Peyer's patch (tissue), 4 donors: ENCODE measurements around the gene HCFC1. TPM values are rescaled to one million over a fixed set of nuclear protein-coding genes. Genes with fewer than 3 reads are reported as not detected.

Experiments used
- DNase-seq, 3 donors: peaks; one replicate each; pipeline ENCODE4 v3.0.0-alpha.2; 2017 to 2019
- H3K27ac ChIP-seq, 4 donors: fragments of 200-600 bp; sonication (generic); one replicate each; pipeline ENCODE4 v1.5.1; 2016 to 2019
- H3K27me3 ChIP-seq, 2 donors: fragments of 200-600 bp; sonication (generic); one replicate each; pipeline ENCODE4 v1.5.1; 2019
- H3K36me3 ChIP-seq, 3 donors: fragments of 200-600 bp; sonication (generic); one replicate each; pipeline ENCODE4 v1.5.1; 2016 to 2019
- H3K4me1 ChIP-seq, 4 donors: fragments of 200-600 bp; sonication (generic); one replicate each; pipeline ENCODE4 v1.5.1; 2016 to 2019
- H3K4me3 ChIP-seq, 4 donors: fragments of 200-600 bp; sonication (generic); 1 replicate in 3 of 4; 2 replicates in 1 of 4; pipeline ENCODE4 v1.5.1; 2016 to 2019; ENCODE audit warnings: mild to moderate bottlenecking in 1 of 4
- H3K9me3 ChIP-seq, 4 donors: fragments of 200-600 bp; sonication (generic); one replicate each; pipeline ENCODE4 v1.5.1; 2016 to 2019; ENCODE audit warnings: mild to moderate bottlenecking in 1 of 4
- CTCF ChIP-seq, 6 experiments: fragments of 450-650 bp in 4 of 6; fragments of 200-600 bp in 2 of 6; sonication (generic) in 1 of 6; IDR thresholded peaks; one replicate each; pipeline ENCODE4 v1.5.1; 2017 to 2019; ENCODE audit warnings: antibody characterized with exemption in 6 of 6, mild to moderate bottlenecking in 3 of 6, moderate library complexity in 1 of 6
- POLR2A ChIP-seq, 2 donors: fragments of 450-650 bp; IDR thresholded peaks; one replicate each; pipeline ENCODE4 v1.5.1; 2017; ENCODE audit warnings: antibody characterized with exemption in 2 of 2, mild to moderate bottlenecking in 2 of 2, moderate library complexity in 2 of 2
- total RNA-seq, 4 donors: library from RNA; depleted of rRNA; stranded (reverse); fragments of >200 nt; gene quantifications; one replicate each; pipeline ENCODE4 v1.1.0, GENCODE V29; 2016

Gene HCFC1
- total RNA-seq, 4 donors from 2014 or later: 44.1 to 70.6 (median 55.6) TPM

DNA sequence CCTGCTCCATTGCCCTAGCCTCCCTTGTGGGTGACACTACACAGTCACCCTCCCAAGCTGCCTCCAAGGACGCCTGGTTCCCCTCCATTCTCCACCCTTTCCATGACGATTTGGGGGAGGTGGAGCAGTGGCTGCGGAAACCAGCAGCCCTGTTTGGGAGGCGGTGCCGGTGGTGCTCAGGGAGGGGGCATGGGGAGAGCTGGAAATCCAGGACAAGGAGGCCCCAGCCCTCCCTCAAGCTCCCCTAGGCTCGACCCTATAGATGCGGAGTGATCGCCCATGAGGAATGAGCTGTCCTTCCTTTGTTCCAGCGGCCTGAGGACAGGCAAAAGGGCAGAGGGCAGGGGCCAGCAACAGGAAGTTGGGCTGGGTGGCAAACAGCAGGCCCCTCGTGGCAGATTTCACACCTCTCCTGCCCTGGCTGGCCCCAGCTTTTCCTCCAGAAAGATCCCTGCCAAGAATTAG, 23.6 kb downstream of the HCFC1 start:
- Histone ChIP-seq H3K27me3 (no peaks in the 10 kb centered on the region), H3K27ac (peak overlapping the region in 2 of 4 donors; percentile 25 to 65), H3K4me3 (no peak overlapping the region), H3K9me3 (no peaks in the 10 kb centered on the region), H3K4me1 (no peaks in the 10 kb centered on the region), H3K36me3 (peaks cover 0 to 42% (median 3%) of the 10 kb centered on the region in 3 donors)
- TF ChIP-seq CTCF (IDR thresholded peaks at IDR 0.05): no peak
- no peak for TF ChIP-seq POLR2A (IDR thresholded peaks at IDR 0.05)
- DNase-seq: no peak

- H3K36me3 ChIP-seq: peaks cover 0 to 33% (median 3%) of the 10 kb centered on the region in 3 donors
- H3K9me3 ChIP-seq: no peaks in the 10 kb centered on the region
- H3K27me3 ChIP-seq: no peaks in the 10 kb centered on the region
- H3K4me1 ChIP-seq: no peaks in the 10 kb centered on the region
- no peak overlapping the region for H3K4me3 ChIP-seq
- peak overlapping the region in 2 of 4 donors; percentile 30 to 65 for H3K27ac ChIP-seq
- TF ChIP-seq POLR2A (IDR thresholded peaks at IDR 0.05): no peak
- TF ChIP-seq CTCF (IDR thresholded peaks at IDR 0.05): peak; percentile 66 to 91 (median 80)
- DNase-seq: peak; percentile 74 to 90 (median 81)
These were observed 24.4 kb downstream of the HCFC1 start for GRCh38 chrX:153947009-153947769.

- Histone ChIP-seq H3K36me3 (peaks cover 0 to 24% (median 0%) of the 10 kb centered on the region in 3 donors), H3K4me3 (no peak overlapping the region), H3K9me3 (no peaks in the 10 kb centered on the region), H3K27me3 (no peaks in the 10 kb centered on the region), H3K4me1 (no peaks in the 10 kb centered on the region), H3K27ac (no peak overlapping the region)
- DNase-seq: no peak
- TF ChIP-seq POLR2A (IDR thresholded peaks at IDR 0.05) (no peak), CTCF (IDR thresholded peaks at IDR 0.05) (no peak)
These were observed 25.4 kb downstream of the HCFC1 start for GRCh38 chrX:153945956-153946943.

DNA sequence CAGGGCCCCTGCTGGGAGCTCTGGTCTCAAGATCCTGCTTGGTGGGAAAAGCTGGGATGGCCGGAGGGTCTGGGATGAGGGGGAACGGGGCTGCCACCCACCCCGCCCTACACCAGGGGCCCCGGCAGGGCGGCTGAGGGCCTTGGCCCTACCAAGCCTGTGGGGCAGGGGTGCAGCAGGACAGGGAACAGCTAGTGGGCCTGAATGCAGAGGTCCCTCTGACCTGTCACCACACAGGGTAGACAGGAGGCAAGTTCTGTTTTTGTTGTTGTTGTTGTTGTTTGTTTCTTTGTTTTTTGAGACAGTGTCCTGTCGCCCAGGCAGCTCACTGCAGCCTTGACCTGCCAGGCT, 26.8 kb downstream of the HCFC1 start:
- H3K4me1 ChIP-seq: no peaks in the 10 kb centered on the region
- no peak for DNase-seq
- H3K9me3 ChIP-seq: no peaks in the 10 kb centered on the region
- no peaks in the 10 kb centered on the region for H3K27me3 ChIP-seq
- H3K4me3 ChIP-seq: peak overlapping the region; percentile 24 to 54 (median 45)
- TF ChIP-seq CTCF (IDR thresholded peaks at IDR 0.05) (no peak), POLR2A (IDR thresholded peaks at IDR 0.05) (no peak)
- peaks cover 0 to 9% (median 0%) of the 10 kb centered on the region in 3 donors for H3K36me3 ChIP-seq
- H3K27ac ChIP-seq: peak overlapping the region in 2 of 4 donors; percentile 48 to 62

DNA sequence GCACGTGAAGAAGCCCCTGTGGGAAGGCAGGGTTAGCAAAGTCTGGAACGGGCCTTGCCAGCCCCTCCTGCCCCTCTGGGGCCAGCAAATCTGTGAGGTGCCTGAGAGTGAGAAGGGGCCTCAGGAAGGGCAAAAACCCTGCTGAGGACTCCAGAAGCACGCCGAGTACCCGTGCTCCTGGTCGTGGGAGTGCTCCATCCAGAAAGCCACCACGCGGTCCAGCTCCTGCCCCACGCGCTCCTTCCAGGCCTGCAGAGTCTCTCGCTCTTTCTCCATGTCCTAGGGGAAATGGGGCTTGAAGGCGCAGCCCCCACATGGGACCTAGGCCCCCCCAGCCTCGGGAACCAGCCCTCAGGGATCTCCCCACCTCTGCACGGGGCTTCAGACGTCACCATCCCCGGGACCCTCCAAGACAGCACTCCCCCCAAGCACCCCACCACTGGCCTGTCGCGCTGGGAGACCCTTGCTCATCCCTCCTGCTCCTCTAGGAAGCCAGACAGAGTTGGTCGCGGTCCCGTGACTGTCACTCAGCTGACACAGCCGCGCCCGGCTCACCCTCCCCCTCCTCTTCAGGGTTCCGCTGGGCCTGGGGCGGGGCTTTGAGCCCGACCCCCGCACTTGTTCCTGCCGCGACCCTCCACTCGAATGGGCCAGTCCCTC, 27.3 kb downstream of the HCFC1 start, which contains the start of gene RENBP:
RENBP (minus strand) TSS at position 504 of the 660 bp plus-strand sequence; CDS start at position 471, 33 bp downstream.
- DNase-seq: peak; percentile 63 to 82 (median 71)
- Histone ChIP-seq H3K9me3 (no peaks in the 10 kb centered on the region), H3K36me3 (peaks cover 0 to 4% (median 0%) of the 10 kb centered on the region in 3 donors), H3K27me3 (no peaks in the 10 kb centered on the region), H3K4me3 (peak within 1 kb of the TSS; percentile 24 to 54 (median 45)), H3K4me1 (no peaks in the 10 kb centered on the region), H3K27ac (peak within 1 kb of the TSS in 2 of 4 donors; percentile 48 to 62)
- TF ChIP-seq CTCF (IDR thresholded peaks at IDR 0.05) (no peak), POLR2A (IDR thresholded peaks at IDR 0.05) (no peak)
